Measurements from ENCODE around the gene IRF6.

The IRF6 gene

DNA sequence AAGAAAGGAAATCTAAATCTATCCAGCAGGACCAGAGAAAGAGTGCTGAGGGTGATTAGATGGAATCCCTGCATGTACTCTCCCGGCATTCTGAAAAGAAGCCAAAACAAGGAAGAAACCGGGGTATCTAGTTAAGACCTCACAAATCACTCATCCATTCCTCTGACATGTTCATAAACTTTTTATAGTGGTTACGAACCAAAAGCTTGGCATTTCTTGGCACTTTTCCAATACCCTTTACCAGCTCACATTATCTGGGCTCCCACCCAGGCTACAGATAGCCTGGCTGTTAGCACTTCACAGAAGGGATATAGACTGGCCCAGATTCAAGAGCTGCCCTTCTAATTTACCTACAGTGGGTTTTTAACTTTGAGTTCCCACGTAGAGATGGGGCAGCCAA, 19.8 kb downstream of the IRF6 start:
- DNase-seq, result no peak

DNA sequence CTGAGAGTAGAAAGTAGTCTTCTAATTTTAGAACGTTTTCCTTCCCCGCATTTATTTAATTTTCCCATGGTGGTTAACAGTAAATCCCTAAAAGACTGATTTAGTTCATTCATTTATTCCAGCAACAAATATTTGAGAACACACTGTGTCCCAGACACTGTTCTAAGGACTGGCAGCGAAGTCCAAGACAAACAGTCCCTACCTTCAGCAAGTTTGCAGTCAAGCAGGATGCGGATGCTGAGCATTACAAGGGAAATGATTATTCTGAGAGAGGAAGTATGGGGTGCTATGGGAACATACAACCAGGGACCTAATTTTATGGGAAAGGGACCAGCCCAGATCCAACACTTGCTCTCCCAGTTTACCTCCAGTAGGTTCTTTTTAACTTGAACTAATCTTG, 20.4 kb downstream of the IRF6 start:
- no peak for DNase-seq

DNA sequence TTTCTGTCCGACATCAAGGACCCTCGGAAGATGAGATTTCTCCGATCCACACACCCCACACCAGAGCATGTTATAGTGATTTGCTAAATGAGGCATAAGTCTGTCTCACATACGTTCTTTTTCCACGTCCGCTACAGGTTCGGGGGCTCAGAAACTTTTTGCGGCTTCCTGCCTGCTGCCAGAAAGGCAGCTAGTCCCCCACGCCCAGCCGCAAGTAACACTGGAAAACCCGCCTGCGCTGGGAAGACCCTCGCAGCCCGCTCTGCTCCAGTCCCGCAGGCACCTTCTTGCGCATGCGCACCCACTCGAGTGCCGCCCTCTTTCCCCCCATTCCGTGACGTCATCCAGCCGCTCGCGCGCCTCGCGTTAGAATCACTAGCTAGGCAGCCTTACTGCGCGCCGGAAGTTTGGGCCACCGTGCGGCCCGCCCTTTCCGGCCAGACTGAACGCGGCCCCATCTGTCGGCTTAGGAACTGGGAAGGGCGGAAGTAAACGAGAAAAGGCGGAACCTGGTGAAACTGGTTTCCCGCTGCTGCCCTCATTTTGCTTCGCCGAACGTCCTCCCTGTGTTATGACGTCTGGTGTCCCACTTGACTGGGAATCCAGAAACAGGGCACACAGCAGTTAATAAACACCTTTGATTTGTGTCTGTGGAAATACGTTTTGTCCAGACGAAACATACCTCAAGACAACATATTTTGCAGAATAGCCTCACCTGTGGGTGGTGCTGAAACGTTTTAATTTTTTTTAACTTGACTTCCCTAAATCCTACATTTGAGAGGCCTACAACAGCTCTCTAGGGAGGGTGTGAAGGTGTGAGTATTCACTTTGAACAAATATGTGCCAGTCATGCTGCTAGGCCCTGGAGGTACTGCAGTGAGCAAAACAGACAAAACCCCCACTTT, 21.4 kb downstream of the IRF6 start, which contains the start of gene C1orf74:
TSS of gene C1orf74 (minus strand) at position 295 of the 905 bp plus-strand sequence. CDS start 925 bp downstream, outside the sequence.
- DNase-seq, result peak; percentile 99

DNA sequence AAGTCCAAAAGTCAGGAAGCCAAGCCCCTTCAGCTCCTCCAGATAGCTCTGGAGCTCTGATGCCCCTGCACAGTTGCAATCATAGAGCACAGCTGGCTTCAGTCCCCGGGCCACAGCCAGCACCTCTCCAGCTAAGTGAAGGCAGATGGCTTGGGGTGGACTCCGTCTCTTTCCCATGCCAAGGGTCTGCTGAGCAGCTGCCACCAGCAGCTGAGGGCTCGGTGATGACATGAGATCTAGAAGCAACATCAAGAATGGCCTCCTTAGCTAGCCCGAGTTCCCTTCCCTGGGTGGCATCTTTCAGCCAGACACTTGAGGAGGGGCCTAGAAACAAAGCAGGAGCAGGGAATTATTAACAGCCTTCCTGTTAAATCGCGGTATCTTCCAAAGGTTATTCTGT, 22.6 kb downstream of the IRF6 start:
- no peak for DNase-seq

DNA sequence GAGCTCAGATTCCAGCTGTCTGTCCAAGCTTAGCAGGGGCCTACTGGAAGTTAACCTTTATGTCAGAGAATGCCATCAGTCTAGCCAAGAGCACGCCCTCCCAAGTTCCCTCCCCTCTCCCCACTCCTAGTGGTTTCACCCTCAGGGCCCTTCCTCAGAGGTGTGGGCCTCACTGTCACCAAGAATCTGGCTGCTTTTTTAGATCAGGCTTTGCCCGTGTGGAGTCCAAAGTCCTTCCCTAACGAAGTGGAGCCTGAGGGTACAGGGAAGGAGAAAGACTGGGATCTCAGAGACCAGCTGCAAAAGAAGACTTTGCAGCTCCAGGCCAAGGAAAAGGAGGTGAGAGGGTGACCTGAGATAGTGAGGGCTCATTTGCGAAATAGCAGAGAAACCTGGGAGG, 25.7 kb downstream of the IRF6 start:
- DNase-seq, result no peak

DNA sequence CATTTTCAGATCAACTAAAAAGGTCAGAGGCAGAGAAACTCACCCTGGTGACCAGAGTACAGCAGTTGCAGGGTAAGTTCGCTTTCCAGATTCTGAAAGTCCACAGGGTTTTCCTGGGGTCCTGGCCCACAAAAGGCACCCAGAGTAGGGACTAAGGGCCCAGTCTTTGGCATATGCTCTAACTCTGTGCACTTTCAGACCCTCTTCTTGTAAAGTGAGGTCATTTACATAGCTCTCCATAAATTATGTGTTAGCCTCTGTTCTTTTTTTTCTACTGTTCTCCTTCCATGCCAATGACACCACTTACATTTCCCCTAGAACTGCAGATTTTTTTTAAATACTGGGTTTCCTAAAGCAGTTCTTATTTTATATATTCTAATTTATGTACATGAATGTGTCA, 27.8 kb downstream of the IRF6 start:
- DNase-seq, result no peak

DNA sequence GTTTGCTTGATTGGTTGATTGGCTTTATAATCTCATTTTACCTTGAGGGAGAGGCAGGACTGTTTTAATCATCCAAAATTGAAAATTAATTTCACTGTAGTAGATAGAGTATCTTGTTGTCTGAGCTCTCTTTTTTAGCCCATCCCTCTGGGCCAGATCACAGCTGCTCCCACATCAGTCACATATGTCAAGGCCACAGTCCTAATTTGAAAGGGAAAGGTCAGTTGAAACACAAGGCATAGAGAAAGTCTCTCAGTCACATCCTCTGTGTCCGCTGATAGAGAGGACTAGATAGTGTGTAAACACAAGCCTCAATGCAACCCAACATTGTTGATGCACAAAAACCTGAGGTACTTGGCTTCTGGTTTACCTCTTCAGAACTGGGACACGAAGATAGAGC, 28.4 kb downstream of the IRF6 start:
- no peak for DNase-seq

DNA sequence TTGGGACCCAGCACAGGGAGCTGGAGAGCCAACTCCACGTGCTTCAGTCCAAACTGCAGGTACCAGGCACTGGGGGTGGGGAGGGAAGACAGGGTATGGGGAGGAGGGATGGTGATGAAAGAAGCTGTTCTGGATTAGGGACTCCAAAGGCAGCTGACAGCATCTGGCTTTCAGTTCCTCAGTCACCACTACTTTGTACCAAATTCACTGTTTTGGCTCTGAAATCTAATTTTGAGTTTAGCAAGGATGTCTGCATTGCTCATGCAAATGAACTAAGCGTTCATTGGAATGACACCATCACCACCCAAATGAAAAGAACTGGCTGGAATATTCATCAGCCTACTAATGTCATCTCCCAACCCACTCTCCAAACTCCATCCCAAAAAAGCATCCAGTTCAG, 30.3 kb downstream of the IRF6 start:
- no peak for DNase-seq

DNA sequence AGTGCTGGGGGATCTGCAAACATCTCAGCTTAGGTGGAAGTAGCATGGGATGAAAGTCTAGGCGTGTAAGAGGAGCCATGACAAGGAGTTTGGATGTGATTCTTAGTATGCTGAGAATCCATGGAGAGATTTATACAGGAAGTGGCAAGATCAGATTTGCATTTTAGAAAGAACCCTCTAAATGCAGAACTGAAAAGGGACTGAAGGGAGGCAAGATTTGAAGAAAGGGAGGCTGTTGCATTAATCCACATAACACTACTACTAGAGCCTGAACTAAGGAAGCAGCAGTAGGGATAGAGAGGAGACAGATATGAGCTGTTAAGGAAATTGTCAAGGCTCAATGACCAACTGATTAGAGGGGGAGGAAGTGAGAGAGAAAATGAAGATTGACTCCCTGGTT, 31.4 kb downstream of the IRF6 start:
- DNase-seq, result no peak

DNA sequence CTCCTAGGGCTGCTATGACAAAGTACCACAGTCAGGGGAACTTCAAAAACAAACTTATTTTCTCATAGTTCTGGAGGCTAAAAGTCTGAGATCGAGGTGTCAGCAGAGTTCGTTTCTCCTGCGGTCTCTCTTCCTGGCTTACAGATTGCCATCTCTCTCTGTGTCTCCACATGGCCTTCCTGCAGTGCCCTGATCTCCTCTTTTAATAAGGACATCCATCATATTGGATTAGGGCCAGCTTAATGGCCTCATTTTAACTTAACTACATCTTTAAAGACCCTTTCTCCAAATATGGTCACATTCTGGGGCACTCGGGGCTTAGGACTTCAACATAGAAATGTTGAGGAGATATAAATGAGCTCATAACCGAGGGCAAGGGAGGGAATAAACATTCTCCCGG, 33.8 kb downstream of the IRF6 start:
- no peak for DNase-seq

DNA sequence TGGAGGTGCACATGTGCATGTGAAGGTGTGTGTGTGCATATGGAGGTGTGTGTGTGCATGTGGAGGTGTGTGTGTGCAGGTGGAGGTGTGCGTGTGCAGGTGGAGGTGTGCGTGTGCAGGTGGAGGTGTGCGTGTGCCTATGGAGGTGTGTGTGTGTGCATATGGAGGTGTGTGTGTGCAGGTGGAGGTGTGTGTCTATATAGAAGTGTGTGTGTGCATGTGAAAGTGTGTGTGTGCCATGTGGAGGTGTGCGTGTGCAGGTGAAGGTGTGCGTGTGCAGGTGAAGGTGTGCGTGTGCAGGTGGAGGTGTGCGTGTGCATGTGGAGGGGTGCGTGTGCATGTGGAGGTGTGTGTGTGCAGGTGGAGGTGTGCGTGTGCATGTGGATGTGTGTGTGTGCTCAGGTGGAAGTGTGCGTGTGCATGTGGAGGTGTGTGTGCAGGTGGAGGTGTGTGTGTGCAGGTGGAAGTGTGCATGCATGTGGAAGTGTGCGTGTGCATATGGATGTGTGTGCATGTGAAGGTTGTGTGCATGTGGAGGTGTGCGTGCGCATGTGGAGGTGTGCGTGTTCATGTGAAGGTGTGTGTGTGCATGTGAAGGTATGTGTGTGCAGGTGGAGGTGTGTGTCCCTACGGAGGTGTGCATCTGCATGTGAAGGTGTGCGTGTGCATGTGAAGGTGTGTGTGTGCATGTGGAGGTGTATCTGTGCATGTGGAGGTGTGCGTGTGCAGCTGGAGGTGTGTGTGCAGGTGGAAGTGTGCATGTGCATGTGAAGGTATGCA, 35.1 kb downstream of the IRF6 start:
- no peak for DNase-seq

DNA sequence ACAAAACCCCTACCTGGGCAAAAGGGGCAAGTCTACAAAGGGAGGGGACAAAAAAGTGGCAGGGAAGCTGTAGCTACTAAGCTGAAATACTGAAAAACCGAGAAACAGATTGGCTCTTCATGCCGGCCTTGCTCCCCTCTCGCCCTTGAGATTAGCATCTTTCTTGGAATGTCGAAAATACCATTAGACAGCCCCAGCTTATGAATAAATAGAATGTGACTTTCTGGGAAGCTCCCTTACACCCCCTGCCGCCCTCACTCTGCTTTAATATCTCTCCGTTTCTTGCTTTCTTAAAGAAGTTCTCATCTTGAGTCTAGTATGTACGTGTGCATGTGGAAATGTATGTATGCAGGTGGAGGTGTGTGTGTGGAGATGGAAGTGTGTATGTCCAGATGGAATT, 36.0 kb downstream of the IRF6 start:
- no peak for DNase-seq

DNA sequence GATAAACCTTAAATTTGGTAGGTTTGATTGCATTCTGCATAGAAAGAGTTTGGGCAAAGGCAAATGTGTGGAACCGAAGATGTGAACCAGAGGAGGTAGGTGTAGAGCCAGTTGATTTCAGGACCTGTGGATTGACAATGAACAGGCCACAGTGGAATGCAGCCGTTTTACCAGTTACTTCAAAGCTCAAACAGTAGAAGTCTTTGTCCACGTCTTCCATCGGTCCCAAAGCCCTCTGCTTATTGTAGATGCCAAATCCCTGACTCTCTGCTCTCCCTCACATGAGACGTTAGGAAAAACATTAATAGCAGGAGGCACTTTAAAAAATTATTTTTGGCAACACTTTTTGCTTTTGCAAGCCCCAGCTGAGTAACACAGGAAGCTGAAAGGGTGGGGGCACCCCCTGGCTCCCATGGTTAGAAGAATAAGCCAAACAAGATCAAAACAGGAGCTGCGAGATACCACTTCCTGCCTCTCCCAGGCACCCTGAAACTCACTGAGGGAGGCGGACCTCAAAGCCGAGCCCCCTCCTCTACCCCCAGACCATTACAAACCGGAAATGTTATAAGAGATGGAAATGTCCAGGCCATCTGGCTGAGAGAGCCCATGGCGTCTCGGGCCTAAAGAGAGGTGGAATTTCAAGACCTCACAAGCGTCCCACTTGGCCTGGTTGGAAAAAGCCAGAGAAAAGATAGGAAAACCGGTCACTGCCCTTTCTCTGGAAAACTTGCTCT, 36.6 kb downstream of the IRF6 start:
- DNase-seq, result no peak

DNA sequence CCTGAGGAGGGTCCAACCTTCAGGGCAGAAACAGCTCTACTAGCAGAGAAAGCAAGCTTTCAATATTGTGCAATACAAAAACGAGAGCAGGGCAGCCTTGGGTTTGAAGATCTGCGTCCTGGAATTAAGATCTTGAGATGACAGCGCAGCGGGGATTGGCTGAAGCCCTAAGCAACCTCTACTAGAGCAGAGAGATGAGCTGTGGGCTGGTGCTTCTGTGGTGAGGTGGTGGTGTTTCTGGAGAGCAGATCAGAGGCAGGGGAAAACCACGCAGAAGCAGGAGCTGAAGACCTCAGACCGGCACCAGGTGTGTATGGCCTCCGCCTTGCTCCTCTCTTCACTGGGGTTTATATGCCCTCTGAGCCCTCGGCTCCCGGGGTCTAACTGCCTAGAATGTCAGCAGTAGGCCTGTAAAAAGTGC, 37.6 kb downstream of the IRF6 start:
- DNase-seq, result no peak

DNA sequence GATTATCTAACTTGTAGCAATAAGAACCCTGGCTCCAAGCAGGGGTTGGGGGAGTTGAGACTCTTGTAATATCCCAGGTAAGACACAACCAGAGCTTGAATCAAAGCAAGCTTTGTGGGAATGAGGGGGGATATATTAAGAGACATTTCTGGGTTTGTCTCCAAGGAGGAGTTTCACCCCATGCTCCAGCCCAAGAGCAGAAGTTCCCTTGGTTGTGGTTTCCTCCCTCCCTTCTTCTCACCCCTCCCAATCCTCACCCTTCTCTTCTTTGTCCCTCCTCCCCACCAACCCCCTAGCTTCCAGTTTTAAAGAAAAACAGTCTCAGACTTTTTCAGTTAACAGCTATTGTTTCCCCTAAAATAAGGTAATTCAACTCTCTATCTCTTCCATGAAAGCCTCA, 38.2 kb downstream of the IRF6 start:
- no peak for DNase-seq

DNA sequence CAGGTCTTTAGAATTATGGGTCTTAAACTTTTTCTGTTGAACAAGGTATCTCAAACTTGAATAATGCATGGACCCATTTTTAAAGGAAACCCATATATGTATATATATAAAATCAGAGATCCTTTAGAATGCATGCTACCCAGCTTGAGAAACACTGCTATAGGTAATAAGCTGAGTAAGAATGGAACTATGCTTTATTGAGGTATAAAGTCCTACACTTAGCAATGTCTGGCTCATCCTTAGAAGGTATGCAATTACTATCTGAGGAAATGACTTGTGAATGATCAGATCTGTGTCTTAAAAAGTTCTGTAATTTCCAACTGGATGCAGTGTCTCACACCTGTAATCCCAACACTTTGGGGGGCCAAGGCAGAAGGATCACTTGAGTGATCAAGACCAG, 38.8 kb downstream of the IRF6 start:
- DNase-seq, result no peak

DNA sequence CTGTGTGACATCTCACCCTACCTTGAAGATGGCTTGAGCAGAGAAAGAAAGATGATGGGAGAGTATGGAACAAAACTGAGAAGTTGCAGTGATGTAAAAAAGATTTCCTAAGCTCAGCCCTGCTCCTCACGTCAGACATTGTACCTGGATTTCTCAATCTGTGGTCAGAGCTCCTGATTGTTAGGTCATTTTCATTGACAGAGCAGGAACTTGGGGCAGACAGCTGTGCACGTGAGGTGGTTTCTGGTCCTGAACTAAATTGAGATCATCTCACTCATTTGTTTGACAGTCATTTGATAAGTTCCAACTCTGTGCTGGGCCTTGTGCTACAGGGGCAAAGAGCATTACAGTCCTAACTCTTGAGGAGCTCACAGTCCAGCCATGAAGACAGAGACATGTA, 39.9 kb downstream of the IRF6 start:
- DNase-seq, result no peak

DNA sequence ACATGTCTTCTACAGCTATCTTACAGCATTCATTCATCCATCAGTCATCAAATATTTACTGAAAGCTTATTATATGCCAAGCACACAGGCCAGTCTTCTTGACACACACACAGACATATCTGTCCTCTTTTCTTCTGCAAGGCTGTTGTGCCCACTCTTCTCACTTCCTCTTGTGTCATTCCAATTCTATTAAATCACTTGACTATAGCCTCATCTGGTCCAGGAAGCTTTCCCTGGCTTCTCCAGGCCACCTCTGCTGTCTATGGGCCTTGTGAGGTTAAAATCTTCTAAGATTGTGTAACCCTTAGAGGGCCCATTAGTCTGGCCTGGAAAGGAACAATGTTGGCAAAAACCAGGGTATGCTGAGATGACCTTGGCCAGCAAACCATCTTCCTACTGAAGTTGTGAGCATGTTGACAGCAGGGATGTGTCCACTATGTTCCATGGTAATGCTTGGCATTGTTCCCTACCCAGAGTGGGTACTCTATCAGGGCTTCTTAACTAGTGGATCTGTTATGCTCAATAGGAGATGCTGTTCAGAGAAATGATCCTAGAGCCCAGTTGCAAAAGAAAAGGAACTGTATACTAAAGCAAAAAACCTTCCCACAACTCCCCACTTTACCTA, 44.8 kb downstream of the IRF6 start:
- DNase-seq, result no peak

DNA sequence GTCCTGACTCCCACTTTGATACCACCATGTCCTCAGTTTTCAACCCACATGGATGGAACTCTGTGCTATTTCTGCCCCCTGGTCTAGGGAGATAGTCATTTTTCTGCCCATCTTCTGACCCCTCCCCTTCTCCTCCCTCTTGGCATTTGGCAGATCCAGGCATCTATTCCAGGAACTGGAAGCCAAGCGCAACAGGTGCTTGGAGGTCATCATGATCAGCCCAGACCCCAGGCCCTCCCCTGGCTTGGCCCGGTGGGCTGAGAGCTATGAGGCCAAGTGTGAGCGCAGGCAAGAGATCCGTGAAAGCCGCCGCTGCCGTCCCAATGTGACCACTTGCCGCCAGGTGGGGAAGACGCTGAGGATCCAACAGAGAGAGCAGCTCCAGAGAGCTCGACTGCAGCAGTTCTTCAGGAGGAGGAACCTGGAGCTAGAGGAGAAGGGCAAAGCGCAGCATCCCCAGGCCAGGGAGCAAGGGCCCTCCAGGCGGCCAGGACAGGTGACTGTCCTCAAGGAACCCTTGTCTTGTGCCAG, 46.0 kb downstream of the IRF6 start:
- no peak for DNase-seq

DNA sequence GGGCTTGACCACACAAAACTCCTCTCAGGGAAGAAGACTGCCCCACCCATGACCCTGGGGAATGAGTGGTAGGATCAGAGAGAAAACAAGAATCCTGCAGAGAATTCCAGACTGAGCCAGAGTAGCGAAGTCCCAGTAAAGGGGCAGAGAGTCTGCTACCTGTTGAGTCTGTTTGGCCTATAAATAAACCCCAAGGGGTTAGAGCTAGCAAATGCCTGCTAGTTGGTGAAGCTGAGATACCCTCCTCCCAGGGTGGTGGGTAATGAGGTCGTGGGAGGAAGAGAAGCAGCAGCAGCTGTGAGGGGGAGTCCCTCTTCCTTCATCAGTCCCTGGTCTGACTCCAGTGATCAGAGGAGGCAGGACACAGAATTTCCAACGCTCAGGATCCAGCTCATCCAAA, 47.5 kb downstream of the IRF6 start:
- DNase-seq, result no peak

DNA sequence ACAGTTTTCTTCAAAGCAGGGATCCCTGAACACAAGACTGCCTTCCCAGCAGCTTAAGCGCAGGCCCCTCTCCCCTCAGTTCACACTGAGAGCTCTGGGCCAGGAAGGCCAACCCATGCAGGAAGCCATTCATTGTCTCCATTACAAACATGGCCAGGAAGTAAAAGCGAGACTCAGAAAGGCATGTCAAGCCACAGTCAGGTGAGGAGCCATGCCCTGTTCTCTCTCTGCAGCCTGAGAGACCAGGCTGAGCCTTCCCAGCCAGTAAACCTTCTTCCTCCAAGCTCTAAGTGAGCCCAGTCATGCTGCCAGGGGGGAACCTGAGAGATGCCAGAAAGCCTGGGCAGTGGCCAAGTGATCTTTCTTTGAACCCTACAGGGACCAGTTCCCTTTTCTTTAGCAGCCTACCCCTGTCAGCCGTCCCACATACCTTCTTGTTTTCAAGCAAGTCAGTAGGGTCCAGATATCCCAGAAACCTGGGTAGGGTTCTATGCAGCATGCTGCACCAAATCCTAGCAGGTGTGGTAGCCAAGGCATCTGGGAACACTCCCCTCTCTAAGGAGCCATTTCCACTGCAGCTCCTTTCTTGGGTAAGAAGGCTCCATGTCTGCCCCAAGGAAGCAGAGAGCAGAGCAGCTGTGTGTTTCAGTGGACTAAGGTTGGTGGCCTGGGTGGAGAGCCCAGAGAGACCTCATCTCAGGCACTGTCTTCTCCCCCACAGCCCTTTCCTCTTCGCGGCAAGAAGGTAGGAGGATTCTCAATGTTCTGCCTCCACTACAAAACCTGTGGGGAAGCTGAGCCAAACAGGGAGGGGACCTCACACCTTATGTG, 49.1 kb downstream of the IRF6 start:
- no peak for DNase-seq
